Neural progenitor cell (in vitro differentiated cells): Measurements from ENCODE around the gene CES1. TPM values are rescaled to one million over a fixed set of nuclear protein-coding genes. Genes with fewer than 3 reads are reported as not detected.

Experiments
- DNase-seq: peaks from one replicate; pipeline ENCODE4 v3.0.0-alpha.2; 2016; ENCODE audit warnings: low spot score
- H2AFZ ChIP-seq: fragments of 200-600 bp; sonication (generic); replicated peaks from 2 replicates; pipeline ENCODE4 v1.6.1; 2016; ENCODE audit warnings: antibody characterized with exemption
- H3F3A ChIP-seq: fragments of 200-600 bp; sonication (generic); 2 replicates; pipeline ENCODE4 v1.6.1; 2016; ENCODE audit warnings: antibody characterized with exemption, low read depth
- H3K27ac ChIP-seq: fragments of 200-600 bp; sonication (generic); 2 replicates; pipeline ENCODE4 v1.5.1; 2016; ENCODE audit warnings: mild to moderate bottlenecking
- H3K27me3 ChIP-seq: fragments of 200-600 bp; sonication (generic); 2 replicates; pipeline ENCODE4 v1.6.1; 2016; ENCODE audit warnings: mild to moderate bottlenecking, moderate library complexity
- H3K36me3 ChIP-seq: fragments of 200-600 bp; sonication (generic); 2 replicates; pipeline ENCODE4 v1.5.1; 2016
- H3K4me1 ChIP-seq: fragments of 200-600 bp; sonication (generic); 2 replicates; pipeline ENCODE4 v1.6.1; 2016; ENCODE audit warnings: mixed run types
- H3K4me2 ChIP-seq: fragments of 200-600 bp; sonication (generic); 2 replicates; pipeline ENCODE4 v1.6.1; 2016
- H3K4me3 ChIP-seq: fragments of 200-600 bp; sonication (generic); 2 replicates; pipeline ENCODE4 v1.5.1; 2016
- H3K79me2 ChIP-seq: fragments of 200-600 bp; sonication (generic); 2 replicates; pipeline ENCODE4 v1.6.1; 2016; ENCODE audit warnings: low read depth
- H3K9ac ChIP-seq: fragments of 200-600 bp; sonication (generic); 2 replicates; pipeline ENCODE4 v1.6.1; 2016
- H3K9me3 ChIP-seq: fragments of 200-600 bp; sonication (generic); 2 replicates; pipeline ENCODE4 v1.5.1; 2016; ENCODE audit warnings: low read depth
- H4K20me1 ChIP-seq: fragments of 200-600 bp; sonication (generic); 2 replicates; pipeline ENCODE4 v1.6.1; 2016; ENCODE audit warnings: low read depth
- H3K27ac Mint-ChIP-seq: 3 replicates; pipeline ENCODE4 v1.8.0; 2021; ENCODE audit warnings: mixed read lengths
- H3K27me3 Mint-ChIP-seq: 2 replicates; pipeline ENCODE4 v1.8.0; 2022; ENCODE audit warnings: low read depth, mild to moderate bottlenecking, inconsistent platforms, moderate library complexity, mixed read lengths; ENCODE audit not compliant: insufficient read depth
- H3K36me3 Mint-ChIP-seq: 3 replicates; pipeline ENCODE4 v1.8.0; 2021; ENCODE audit warnings: mixed read lengths
- H3K4me1 Mint-ChIP-seq: 3 replicates; pipeline ENCODE4 v1.8.0; 2021; ENCODE audit warnings: mixed read lengths
- H3K4me3 Mint-ChIP-seq: 3 replicates; pipeline ENCODE4 v1.8.0; 2021; ENCODE audit warnings: mild to moderate bottlenecking, moderate library complexity, mixed read lengths
- H3K9me3 Mint-ChIP-seq: 3 replicates; pipeline ENCODE4 v1.8.0; 2020; ENCODE audit warnings: mixed read lengths
- EZH2 ChIP-seq: fragments of 200-600 bp; sonication (generic); IDR thresholded peaks from 2 replicates; pipeline ENCODE4 v1.6.1; 2017; ENCODE audit warnings: antibody characterized with exemption, mild to moderate bottlenecking, moderate library complexity
- EZH2phosphoT487 ChIP-seq: fragments of 200-600 bp; sonication (generic); IDR thresholded peaks from 2 replicates; pipeline ENCODE4 v1.6.1; 2017; ENCODE audit warnings: antibody characterized with exemption
- total RNA-seq: library from RNA; depleted of rRNA; stranded (reverse); fragments of >200 nt; gene quantifications from 2 replicates; pipeline ENCODE4 v1.2.3, GENCODE V29; 2015; ENCODE audit warnings: low replicate concordance
- TF ChIP-seq, protein P1 (sequence below): fragments of 200-600 bp; sonication (generic); IDR thresholded peaks from 2 replicates; pipeline ENCODE4 v1.5.1; 2017; ENCODE audit warnings: antibody characterized with exemption, mild to moderate bottlenecking

Gene CES1
- total RNA-seq, 1 donor from 2014 or later, result not detected

DNA sequence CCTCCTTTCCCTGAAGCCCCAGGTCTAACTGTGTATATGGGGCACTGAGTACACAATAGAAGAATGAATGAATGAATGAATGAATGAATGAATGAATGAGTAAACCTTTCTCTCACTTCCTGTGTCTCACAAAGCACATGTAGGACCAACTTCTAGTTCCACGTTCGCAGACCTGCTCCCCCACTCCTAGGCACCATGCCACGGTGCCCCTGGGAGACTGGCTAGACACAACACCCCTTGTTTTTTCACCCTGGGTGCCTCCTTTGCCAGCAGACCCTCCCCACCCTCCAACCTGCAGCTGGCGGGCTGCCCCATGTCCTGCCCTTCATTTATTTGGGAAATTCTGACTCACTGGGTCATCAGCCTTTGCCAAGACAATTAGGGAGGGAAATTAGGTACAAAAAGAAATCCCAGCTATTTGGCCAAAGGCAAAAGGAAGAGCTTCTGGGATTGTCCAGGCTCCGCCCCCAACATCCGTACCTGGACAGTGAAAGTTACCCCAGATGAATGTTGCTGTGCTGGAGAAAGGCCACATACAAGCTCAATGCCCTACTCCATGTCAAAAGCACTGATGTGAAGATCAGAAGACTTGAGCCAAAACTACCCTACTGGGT, 7.7 kb downstream of the CES1 start:
- Histone ChIP-seq H3K9me3 (no peaks in the 10 kb centered on the region), H3K4me3 (no peak overlapping the region), H3K27ac (no peak overlapping the region), H3F3A (no peaks in the 10 kb centered on the region), H3K36me3 (no peaks in the 10 kb centered on the region), H3K4me2 (no peak overlapping the region), H3K27me3 (peaks cover 4% of the 10 kb centered on the region), H4K20me1 (no peaks in the 10 kb centered on the region), H2AFZ (no peak overlapping the region), H3K4me1 (no peaks in the 10 kb centered on the region), H3K79me2 (no peaks in the 10 kb centered on the region), H3K9ac (no peak overlapping the region)
- Mint-ChIP-seq H3K36me3 (no peaks in the 10 kb centered on the region), H3K9me3 (no peaks in the 10 kb centered on the region), H3K4me3 (no peak overlapping the region), H3K27ac (no peak overlapping the region), H3K27me3 (peaks cover 5% of the 10 kb centered on the region), H3K4me1 (no peaks in the 10 kb centered on the region)
- no peak for TF ChIP-seq EZH2
- TF ChIP-seq EZH2phosphoT487, result no peak
- TF ChIP-seq, protein P1, sequence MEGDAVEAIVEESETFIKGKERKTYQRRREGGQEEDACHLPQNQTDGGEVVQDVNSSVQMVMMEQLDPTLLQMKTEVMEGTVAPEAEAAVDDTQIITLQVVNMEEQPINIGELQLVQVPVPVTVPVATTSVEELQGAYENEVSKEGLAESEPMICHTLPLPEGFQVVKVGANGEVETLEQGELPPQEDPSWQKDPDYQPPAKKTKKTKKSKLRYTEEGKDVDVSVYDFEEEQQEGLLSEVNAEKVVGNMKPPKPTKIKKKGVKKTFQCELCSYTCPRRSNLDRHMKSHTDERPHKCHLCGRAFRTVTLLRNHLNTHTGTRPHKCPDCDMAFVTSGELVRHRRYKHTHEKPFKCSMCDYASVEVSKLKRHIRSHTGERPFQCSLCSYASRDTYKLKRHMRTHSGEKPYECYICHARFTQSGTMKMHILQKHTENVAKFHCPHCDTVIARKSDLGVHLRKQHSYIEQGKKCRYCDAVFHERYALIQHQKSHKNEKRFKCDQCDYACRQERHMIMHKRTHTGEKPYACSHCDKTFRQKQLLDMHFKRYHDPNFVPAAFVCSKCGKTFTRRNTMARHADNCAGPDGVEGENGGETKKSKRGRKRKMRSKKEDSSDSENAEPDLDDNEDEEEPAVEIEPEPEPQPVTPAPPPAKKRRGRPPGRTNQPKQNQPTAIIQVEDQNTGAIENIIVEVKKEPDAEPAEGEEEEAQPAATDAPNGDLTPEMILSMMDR, result no peak
- no peak for DNase-seq

DNA sequence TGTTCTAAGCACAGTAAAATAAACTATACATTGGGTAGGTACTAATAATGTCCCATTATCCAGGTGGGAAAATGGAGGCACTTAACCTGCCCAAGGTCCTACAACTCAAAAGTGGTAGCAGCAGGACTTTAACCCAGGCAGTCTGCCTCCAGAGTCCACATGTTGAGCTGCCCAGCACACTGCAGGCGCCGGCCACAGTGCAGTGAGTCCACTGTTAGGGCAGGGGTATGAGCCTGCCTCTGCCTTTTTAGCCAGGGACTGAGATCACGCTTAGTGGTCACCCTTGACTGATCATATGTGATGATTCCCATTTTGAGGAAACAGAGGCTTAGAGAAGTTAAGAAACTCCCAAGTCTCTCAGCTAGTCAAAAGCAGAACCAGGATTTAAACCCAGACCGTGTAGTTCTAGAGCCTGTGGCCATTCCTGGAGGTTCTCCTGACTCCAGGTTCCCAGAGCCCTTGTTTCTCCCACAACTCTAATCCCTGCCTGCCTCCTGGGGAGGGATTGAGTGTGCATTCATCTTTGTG, 8.4 kb downstream of the CES1 start:
- no peak overlapping the region for H3K27ac Mint-ChIP-seq
- Histone ChIP-seq H3K4me1 (no peaks in the 10 kb centered on the region), H3K27ac (no peak overlapping the region), H3K9me3 (no peaks in the 10 kb centered on the region), H4K20me1 (no peaks in the 10 kb centered on the region), H3F3A (no peaks in the 10 kb centered on the region), H2AFZ (no peak overlapping the region), H3K27me3 (peaks cover 4% of the 10 kb centered on the region), H3K4me3 (no peak overlapping the region), H3K79me2 (no peaks in the 10 kb centered on the region), H3K36me3 (no peaks in the 10 kb centered on the region), H3K4me2 (no peak overlapping the region), H3K9ac (no peak overlapping the region)
- no peak for TF ChIP-seq EZH2phosphoT487
- TF ChIP-seq, protein P1, result no peak
- TF ChIP-seq EZH2, result no peak
- no peaks in the 10 kb centered on the region for H3K36me3 Mint-ChIP-seq
- no peak for DNase-seq
- H3K9me3 Mint-ChIP-seq, result no peaks in the 10 kb centered on the region
- H3K4me3 Mint-ChIP-seq, result no peak overlapping the region
- H3K4me1 Mint-ChIP-seq, result no peaks in the 10 kb centered on the region
- H3K27me3 Mint-ChIP-seq, result peaks cover 5% of the 10 kb centered on the region

DNA sequence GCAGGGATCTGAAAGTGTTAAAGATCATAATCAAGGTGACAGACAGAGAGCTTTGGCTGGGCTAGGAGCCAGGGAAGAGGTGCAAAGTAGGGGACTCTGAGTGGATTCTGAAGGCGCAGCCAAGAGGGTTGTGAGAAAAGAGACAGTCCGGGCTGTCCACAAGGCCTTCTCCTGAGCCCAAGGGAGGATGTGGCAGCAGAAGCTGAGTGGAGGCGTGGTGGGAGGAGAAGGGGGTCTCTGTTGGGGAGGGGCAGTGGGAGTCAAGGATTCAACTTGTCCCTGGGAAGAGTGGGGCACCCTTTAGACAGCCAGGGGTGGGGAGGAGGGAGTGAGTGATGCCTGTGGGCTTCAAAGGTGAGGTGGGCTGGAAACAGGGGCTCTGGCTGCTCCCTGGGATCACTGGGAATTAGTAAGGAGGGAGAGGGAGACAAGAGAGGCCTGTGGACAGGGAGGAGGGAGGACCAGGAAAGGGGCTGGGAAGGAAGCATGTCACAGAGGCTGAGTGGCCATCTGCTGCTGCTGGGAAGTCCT, 10.6 kb downstream of the CES1 start:
- Histone ChIP-seq H3F3A (no peaks in the 10 kb centered on the region), H3K27ac (no peak overlapping the region), H2AFZ (no peak overlapping the region), H3K4me1 (no peaks in the 10 kb centered on the region), H3K27me3 (peaks cover 4% of the 10 kb centered on the region), H3K9me3 (no peaks in the 10 kb centered on the region), H4K20me1 (no peaks in the 10 kb centered on the region), H3K36me3 (no peaks in the 10 kb centered on the region), H3K79me2 (no peaks in the 10 kb centered on the region), H3K4me3 (no peak overlapping the region), H3K4me2 (no peak overlapping the region), H3K9ac (no peak overlapping the region)
- TF ChIP-seq, protein P1, result no peak
- TF ChIP-seq EZH2, result no peak
- TF ChIP-seq EZH2phosphoT487, result no peak
- DNase-seq, result no peak
- Mint-ChIP-seq H3K27me3 (peaks cover 8% of the 10 kb centered on the region), H3K36me3 (no peaks in the 10 kb centered on the region), H3K9me3 (no peaks in the 10 kb centered on the region), H3K4me3 (no peak overlapping the region), H3K4me1 (no peaks in the 10 kb centered on the region), H3K27ac (no peak overlapping the region)
